Measurements from ENCODE around the gene KIFC1. TPM values are rescaled to one million over a fixed set of nuclear protein-coding genes. Genes with fewer than 3 reads are reported as not detected.

The KIFC1 gene
- total RNA-seq, 4 donors from 2014 or later, result 9.6 to 38.9 (median 11.2) TPM

GRCh38 chr6:33439956-33440648, 48.5 kb downstream of the KIFC1 start:
- Histone ChIP-seq H3K4me1 (no peaks in the 10 kb centered on the region), H3K9me3 (no peaks in the 10 kb centered on the region), H3K27ac (no peak overlapping the region), H3K4me3 (no peak overlapping the region), H3K27me3 (no peaks in the 10 kb centered on the region), H3K36me3 (peaks cover 23 to 99% (median 35%) of the 10 kb centered on the region in 3 donors)
- no peak for TF ChIP-seq CTCF (IDR thresholded peaks at IDR 0.05)
- DNase-seq, result no peak
- intact Hi-C loops (cut with DNase I), result no loop called here
- 73 to 76% methylated on average over 9 of the region's 9 CpGs for WGBS, 2 donors

- no peak overlapping the region for H3K27ac ChIP-seq
- intact Hi-C loops (cut with DNase I), result no loop called here
- H3K27me3 ChIP-seq, result no peaks in the 10 kb centered on the region
- no peaks in the 10 kb centered on the region for H3K9me3 ChIP-seq
- H3K4me3 ChIP-seq, result no peak overlapping the region
- 77 to 82% methylated on average over 13 to 17 of the region's 19 CpGs for WGBS, 2 donors
- no peak for TF ChIP-seq POLR2A (IDR thresholded peaks at IDR 0.05)
- TF ChIP-seq CTCF (IDR thresholded peaks at IDR 0.05), result no peak
- DNase-seq, result no peak
- H3K36me3 ChIP-seq, result peaks cover 23 to 95% (median 35%) of the 10 kb centered on the region in 3 donors
- H3K4me1 ChIP-seq, result no peaks in the 10 kb centered on the region
Measured at GRCh38 chr6:33440649-33441309, 49.2 kb downstream of the KIFC1 start.

GRCh38 chr6:33441457-33441856, 49.8 kb downstream of the KIFC1 start:
- no peak for TF ChIP-seq CTCF (IDR thresholded peaks at IDR 0.05)
- no peak for TF ChIP-seq POLR2A (IDR thresholded peaks at IDR 0.05)
- intact Hi-C loops (cut with DNase I), result no loop called here
- DNase-seq, result no peak
- peaks cover 19 to 94% (median 35%) of the 10 kb centered on the region in 3 donors for H3K36me3 ChIP-seq
- H3K9me3 ChIP-seq, result no peaks in the 10 kb centered on the region
- WGBS, 2 donors, result 93% methylated on average over 5 of the region's 9 CpGs; no CpG with 5 or more reads in 1 of the 2 donors
- no peak overlapping the region for H3K27ac ChIP-seq
- H3K27me3 ChIP-seq, result no peaks in the 10 kb centered on the region
- H3K4me3 ChIP-seq, result no peak overlapping the region
- H3K4me1 ChIP-seq, result no peaks in the 10 kb centered on the region

GRCh38 chr6:33442283-33442682, 50.7 kb downstream of the KIFC1 start:
- intact Hi-C loops (cut with DNase I), result no loop called here
- H3K27ac ChIP-seq, result no peak overlapping the region
- no peaks in the 10 kb centered on the region for H3K4me1 ChIP-seq
- no peak overlapping the region for H3K4me3 ChIP-seq
- H3K27me3 ChIP-seq, result no peaks in the 10 kb centered on the region
- TF ChIP-seq POLR2A (IDR thresholded peaks at IDR 0.05) (no peak), CTCF (IDR thresholded peaks at IDR 0.05) (no peak)
- peaks cover 12 to 94% (median 32%) of the 10 kb centered on the region in 3 donors for H3K36me3 ChIP-seq
- no peak for DNase-seq
- no peaks in the 10 kb centered on the region for H3K9me3 ChIP-seq
- 80 to 86% methylated on average over 8 of the region's 8 CpGs for WGBS, 2 donors

- intact Hi-C loops (cut with DNase I), result no loop called here
- TF ChIP-seq POLR2A (IDR thresholded peaks at IDR 0.05), result no peak
- TF ChIP-seq CTCF (IDR thresholded peaks at IDR 0.05), result no peak
- 91% methylated on average over 16 of the region's 17 CpGs; no CpG with 5 or more reads in 1 of the 2 donors for WGBS, 2 donors
Measured at GRCh38 chr6:33443025-33443424, 51.4 kb downstream of the KIFC1 start.

More at GRCh38 chr6:33443025-33443424, 51.4 kb downstream of the KIFC1 start:
- no peaks in the 10 kb centered on the region for H3K27me3 ChIP-seq
- no peaks in the 10 kb centered on the region for H3K9me3 ChIP-seq
- H3K36me3 ChIP-seq, result peaks cover 4 to 94% (median 25%) of the 10 kb centered on the region in 3 donors
- DNase-seq, result no peak
- H3K27ac ChIP-seq, result no peak overlapping the region
- H3K4me3 ChIP-seq, result no peak overlapping the region
- H3K4me1 ChIP-seq, result no peaks in the 10 kb centered on the region
